IMR-90 (cell line): ENCODE data around the gene NPFFR2.

ENCODE experiments used
- CTCF ChIP-seq: conservative IDR thresholded peaks from 2 replicates; pipeline ENCODE4 v1.5.1; 2012; ENCODE audit warnings: mild to moderate bottlenecking, low read depth, low read length, improper control_type of control experiment
- FOS ChIP-seq: fragments of 150-350 bp; IDR thresholded peaks from 2 replicates; pipeline ENCODE4 v1.6.1; 2016; ENCODE audit warnings: low read depth, low read length
- MAFK ChIP-seq: IDR thresholded peaks from 2 replicates; pipeline ENCODE4 v1.6.1; 2012; ENCODE audit warnings: low read depth, low read length, improper control_type of control experiment
- MAZ ChIP-seq: IDR thresholded peaks from 2 replicates; pipeline ENCODE4 v1.6.1; 2012; ENCODE audit warnings: low read depth, mild to moderate bottlenecking, low read length, improper control_type of control experiment, moderate library complexity, borderline replicate concordance
- MXI1 ChIP-seq: IDR thresholded peaks from 2 replicates; pipeline ENCODE4 v1.6.1; 2012; ENCODE audit warnings: low read depth, mild to moderate bottlenecking, low read length, moderate library complexity, borderline replicate concordance
- POLR2A ChIP-seq: IDR thresholded peaks from 2 replicates; pipeline ENCODE4 v1.6.1; 2012; ENCODE audit warnings: mild to moderate bottlenecking, low read depth, low read length
- RAD21 ChIP-seq: IDR thresholded peaks from 2 replicates; pipeline ENCODE4 v1.6.1; 2012; ENCODE audit warnings: low read length, improper control_type of control experiment
- RCOR1 ChIP-seq: IDR thresholded peaks from 2 replicates; pipeline ENCODE4 v1.6.1; 2012; ENCODE audit warnings: mild to moderate bottlenecking, low read length, improper control_type of control experiment; ENCODE audit not compliant: insufficient replicate concordance
- RFX5 ChIP-seq: IDR thresholded peaks from 2 replicates; pipeline ENCODE4 v1.8.0; 2012; ENCODE audit warnings: low read depth, mild to moderate bottlenecking, low read length, moderate library complexity
- SMC3 ChIP-seq: fragments of 150-350 bp; IDR thresholded peaks from 2 replicates; pipeline ENCODE4 v1.6.1; 2016; ENCODE audit warnings: low read depth, mild to moderate bottlenecking, antibody characterized with exemption, low read length, moderate library complexity
- USF2 ChIP-seq: fragments of 150-350 bp; IDR thresholded peaks from 2 replicates; pipeline ENCODE4 v1.6.1; 2017; ENCODE audit warnings: mild to moderate bottlenecking, antibody characterized with exemption, low read length, low read depth

- no peak for TF ChIP-seq CTCF
- TF ChIP-seq POLR2A, result no peak
- no peak for TF ChIP-seq RAD21
- no peak for TF ChIP-seq RCOR1
- TF ChIP-seq RFX5, result no peak
- TF ChIP-seq FOS, result no peak
- no peak for TF ChIP-seq MXI1
- TF ChIP-seq MAFK, result no peak
- no peak for TF ChIP-seq USF2
- TF ChIP-seq MAZ, result no peak
- TF ChIP-seq SMC3, result no peak
These were observed 140.0 kb downstream of the NPFFR2 start for GRCh38 chr4:72171761-72172160.
